Measurements from ENCODE around the gene TCP11L1.
"Not testable (repeated sequence)": the region's sequence is repeated elsewhere in the genome, so short reads cannot be mapped to it uniquely, and the experiment has no call there.

TCP11L1 gene

GRCh38 chr11:33035011-33035410 lies 4.4 kb upstream of the TCP11L1 start:
- DNase-seq = no peak

DNA sequence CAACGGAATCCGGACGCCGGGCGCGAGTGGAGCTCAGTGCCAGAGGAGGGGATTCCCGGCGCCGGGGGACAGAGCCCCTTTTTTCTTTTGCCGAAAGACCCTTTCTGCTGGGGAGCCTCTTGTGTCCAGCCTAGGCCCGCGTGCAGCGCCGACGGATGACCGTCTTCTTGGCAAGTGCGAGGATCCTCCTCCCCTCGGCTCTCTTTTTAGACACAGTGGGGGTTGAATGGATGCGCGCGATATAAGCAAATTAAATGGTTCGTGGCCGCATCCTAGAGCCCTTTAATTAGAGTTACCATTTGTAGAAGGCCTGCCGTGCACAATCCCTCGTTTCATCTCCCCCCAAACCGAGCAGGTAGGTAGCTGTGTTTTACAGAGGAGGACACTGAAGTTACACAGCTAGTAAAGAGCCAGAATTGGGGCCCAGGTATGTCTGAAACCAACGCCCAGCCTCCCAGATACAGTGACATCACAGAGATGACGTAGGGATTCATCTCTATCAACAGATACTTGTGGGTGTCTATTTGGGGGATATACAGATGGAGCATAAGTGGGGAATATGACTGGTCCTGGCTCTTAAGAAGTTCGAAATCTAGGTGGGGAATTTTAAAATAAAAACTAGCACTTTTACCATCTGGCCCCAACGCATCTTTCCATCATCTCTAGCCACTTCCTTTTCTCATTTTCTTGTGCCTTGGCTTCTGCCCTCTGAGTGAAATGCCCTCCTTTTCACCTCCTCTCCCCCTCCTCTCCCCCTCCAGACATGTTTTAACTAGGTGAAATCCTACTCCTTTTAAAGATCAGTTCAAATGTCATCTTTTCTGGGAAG lies 875 bp downstream of the TCP11L1 start:
- DNase-seq = no peak

GRCh38 chr11:33040862-33041453 lies 1.6 kb downstream of the TCP11L1 start:
- DNase-seq = no peak

DNA sequence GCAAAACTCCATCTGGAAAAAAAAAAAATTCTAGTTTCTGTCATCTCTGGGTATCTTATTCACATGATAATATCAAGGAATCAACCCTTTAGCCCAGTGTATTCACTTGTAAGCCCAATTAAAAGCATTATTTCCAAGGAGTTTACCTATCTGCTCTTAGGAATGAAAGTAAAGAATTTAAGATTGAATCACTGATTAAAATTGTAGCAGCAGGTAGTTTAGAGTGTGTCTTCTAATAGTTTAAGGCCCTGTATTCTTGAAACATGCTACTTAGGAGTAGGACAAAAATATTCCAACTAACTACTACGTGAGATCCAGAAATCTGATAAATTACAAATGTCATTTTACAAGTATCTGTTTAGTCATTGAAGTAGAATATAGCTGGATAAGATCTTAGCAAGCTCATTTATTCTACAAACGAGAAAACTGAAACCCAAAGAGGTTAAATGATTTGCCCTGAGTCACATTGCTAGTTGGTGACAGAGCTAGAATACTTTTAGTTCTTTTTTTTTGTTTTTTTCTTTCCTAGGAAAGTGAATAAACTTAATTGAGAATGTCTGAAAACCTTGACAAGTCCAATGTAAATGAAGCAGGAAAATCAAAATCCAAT lies 4.0 kb downstream of the TCP11L1 start:
- DNase-seq = no peak

GRCh38 chr11:33044285-33044756 lies 4.9 kb downstream of the TCP11L1 start:
- DNase-seq = peak; percentile 58

GRCh38 chr11:33045551-33046255 lies 6.3 kb downstream of the TCP11L1 start:
- no peak for DNase-seq

- DNase-seq = not testable (repeated sequence)
These were observed 9.3 kb downstream of the TCP11L1 start for GRCh38 chr11:33048701-33049100.

GRCh38 chr11:33049565-33050408 lies 10.4 kb downstream of the TCP11L1 start:
- not testable (repeated sequence) for DNase-seq

DNA sequence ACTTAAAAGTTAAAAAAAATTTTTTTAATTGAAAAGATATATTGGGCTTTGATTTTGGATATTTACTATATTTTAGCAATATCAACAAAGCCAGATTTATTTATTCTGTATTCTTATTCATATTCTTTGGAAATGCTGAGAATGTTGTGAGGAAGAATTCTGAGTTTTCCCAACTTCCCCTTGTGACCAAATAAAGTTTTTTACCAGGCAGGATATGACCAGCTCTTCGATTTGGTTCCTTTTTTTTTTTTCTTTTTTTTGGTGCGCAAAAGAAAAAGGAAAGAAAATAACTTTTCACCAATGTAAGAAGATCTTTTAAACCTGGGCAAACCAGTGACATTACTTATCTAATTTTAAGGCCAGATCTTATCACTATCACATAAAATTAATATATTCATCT lies 12.9 kb downstream of the TCP11L1 start:
- DNase-seq = no peak

- no peak for DNase-seq
These were observed 16.0 kb downstream of the TCP11L1 start for GRCh38 chr11:33055375-33055774.

DNA sequence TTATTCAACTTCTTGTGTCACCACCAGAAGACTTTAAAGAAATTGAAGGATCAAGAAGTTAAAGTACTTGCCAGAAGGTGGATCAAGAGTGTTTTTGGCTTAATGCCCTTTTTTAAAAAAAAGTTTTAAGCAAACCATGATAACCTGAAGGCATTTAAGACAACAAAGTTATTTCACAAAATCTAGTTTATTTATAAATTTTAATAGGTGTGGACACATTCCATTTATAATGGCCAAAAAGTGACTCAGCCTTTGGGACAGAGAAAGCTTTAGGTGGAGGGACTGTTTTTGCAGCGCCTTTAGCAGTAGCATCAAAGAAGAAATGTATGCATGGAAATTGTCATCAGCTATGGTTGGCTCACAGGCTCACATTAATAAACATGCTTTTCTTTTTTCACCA lies 17.9 kb downstream of the TCP11L1 start:
- no peak for DNase-seq

- DNase-seq = no peak
These were observed 20.1 kb downstream of the TCP11L1 start for GRCh38 chr11:33059331-33060007.

DNA sequence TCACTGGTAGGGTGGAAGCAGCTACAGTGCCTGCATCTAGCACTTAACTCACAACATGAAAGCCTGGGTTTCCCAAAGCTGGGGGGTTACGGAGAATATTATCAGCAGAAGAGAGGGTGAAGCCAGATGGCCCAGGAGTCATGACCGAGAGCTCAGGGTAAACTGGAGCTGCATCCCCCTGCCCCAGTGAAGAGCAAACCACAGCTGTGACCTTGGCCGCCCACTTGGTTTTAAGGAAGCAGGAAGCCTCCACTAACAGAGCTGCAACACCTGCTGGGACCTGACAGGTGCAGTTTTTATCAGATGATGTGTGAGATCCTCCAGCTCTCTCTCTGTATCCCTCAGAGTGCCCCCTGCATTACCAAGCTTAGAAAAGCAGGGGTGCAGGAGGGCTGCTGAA lies 20.9 kb downstream of the TCP11L1 start:
- DNase-seq = no peak

- DNase-seq = no peak
These were observed 22.8 kb downstream of the TCP11L1 start for GRCh38 chr11:33062137-33062536.

- DNase-seq = no peak
These were observed 24.0 kb downstream of the TCP11L1 start for GRCh38 chr11:33063326-33063881.

- DNase-seq = no peak
These were observed 24.9 kb downstream of the TCP11L1 start for GRCh38 chr11:33064033-33064825.

DNA sequence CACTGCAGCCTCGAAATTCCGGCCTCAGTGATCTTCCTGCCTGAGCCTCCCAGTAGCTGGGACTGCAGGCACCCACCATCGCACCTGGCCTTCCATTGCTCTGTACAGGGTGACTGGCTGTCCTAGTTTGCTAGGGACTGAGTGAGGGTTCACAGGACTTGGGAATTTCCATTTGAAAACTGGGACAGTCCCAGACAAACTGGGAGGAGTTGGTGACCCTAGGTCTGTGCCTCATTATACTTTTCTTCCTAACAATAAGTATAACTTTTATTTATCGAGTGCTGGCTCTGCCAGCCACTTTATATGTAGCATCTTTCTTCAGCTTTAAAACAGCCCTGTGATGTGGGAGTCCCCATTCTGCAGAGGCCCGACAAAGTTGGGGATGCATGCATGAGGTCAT lies 25.5 kb downstream of the TCP11L1 start:
- DNase-seq = no peak

DNA sequence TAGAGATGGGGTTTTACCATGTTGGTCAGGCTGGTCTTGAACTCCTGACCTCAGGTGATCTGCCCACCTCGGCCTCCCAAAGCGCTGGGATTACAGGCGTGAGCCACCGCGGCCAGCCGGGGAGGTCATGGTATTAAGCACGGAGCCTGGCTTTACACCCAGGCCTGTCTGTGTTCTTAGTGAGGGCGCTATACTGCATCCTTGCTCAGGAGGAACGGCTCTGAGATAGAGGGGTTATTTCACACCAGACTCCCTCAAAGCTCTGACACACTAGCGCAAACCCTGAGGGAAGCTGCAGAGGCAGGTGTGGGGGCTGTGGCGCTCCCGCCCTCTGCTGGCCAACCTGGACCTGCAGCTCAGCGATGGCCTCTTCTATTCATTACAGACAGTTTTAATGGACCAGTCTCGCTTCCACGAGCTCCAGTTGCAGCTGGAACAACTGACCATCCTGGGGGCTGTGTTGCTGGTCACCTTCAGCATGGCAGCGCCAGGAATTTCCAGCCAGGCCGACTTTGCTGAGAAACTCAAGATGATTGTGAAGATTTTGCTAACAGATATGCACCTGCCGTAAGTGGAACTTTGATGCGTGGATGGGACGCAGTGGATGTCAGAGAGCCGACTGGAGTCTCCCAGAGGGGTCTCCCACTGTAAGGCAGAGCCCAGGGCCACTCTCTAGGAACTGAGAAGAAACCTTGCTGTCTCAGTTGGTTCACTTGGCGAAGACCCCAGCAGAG lies 26.2 kb downstream of the TCP11L1 start:
- peak; percentile 32 for DNase-seq

DNA sequence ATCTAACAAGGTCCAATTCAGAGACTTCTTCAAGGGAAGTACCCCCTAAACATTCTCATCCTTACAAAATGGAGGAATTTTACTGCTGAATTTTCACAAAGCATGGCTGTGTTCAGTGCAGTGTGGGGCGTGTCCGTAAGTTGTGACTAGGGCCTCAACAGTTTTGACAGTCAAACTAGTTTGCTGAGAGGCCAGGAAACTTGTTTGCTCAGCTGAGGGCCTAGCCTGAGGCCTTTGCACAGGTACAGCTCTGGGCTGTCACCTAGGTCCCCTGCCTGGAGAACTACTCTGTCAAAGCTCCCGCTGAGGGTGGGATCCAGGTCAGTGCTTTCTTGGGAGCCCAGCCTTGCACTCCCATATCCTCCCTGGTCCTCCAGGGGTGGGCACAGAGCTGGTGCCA lies 27.9 kb downstream of the TCP11L1 start:
- no peak for DNase-seq

Measured in T1000 (cell line).